NCI-H446 (cell line): ENCODE data around the gene CDK19.
"Not testable (repeated sequence)": the region's sequence is repeated elsewhere in the genome, so short reads cannot be mapped to it uniquely, and the experiment has no call there.

Experiments
- DNase-seq, 2 experiments: peaks; one replicate each; lab custom pipeline; 2025; lab: John Stamatoyannopoulos, UW

CDK19 gene

GRCh38 chr6:110622912-110623578 lies 192.2 kb downstream of the CDK19 start:
- no peak for DNase-seq

DNA sequence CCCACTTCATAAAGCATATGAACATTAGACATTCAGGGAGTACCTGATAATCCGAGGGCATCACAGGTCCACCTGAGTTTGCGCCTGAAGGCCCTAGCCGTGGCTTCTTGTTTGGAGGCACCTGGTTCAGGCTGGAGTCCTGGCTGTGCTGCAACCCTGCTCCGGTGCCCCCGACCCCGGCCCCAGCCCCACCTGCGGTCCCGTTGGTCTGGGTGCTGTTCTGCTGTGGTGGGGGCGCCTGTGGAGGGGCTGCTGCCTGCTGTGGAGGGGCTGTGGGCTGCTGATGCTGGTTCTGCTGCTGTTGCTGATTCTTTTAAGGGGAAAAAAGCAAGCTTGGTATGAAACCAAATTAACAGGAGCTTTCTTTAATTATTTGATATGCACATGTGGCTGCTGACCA lies 194.2 kb downstream of the CDK19 start:
- no peak for DNase-seq

DNA sequence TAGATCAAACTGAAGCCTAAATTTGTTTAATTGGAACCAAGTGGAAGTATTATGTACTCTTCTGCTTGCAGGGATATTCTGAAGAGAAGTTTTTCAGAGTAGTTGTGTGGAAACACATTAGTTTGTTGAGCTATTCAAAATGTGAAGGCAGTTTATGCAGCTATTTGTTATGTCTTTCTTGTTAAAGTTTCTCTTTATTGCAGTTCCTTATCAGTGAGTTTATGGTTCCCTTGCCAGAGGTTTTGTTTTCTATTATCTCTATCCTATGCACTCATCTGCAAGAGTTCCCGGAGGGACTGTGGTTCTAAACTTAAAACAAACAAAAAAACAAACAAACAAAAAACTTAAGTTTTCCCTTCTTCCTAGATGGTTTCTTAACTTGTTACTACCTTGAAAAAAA lies 195.2 kb downstream of the CDK19 start:
- no peak for DNase-seq

- no peak for DNase-seq
Measured at GRCh38 chr6:110619275-110619908, 195.9 kb downstream of the CDK19 start.

DNA sequence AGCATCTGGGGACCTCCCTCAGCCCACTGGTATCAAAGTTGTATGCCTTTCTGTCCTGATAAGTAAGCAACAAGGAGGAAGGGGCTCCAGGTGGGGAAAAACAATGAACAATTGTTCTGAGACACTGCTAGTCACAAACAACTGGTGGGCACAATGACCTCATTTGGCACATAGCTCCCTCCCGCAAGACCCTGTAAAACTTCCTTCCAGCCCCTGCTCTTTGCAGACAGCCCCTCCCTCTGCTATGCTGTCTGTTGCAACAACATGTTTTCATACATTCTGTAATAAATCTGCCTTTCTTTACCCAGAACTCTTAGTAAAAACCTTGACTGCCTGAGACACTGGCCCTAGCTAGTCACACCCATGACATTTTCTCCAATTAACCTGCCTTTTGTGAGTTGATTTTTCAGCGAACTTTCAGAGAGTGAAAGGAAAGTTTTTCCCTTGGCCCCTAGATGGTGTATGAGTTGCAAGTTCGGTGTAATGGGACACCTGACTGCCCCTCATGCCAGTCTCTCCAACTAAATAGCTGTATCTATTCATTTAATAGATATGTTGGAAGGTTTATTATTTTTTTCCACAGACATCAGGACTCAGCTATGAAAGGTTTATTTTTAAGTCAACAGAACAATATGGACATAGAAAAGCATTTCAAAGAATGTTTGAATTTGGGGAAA lies 196.5 kb downstream of the CDK19 start:
- DNase-seq: no peak

GRCh38 chr6:110617057-110617456 lies 198.2 kb downstream of the CDK19 start:
- DNase-seq: no peak

- no peak for DNase-seq
Measured at GRCh38 chr6:110615722-110616121, 199.5 kb downstream of the CDK19 start.

- DNase-seq: no peak
Measured at GRCh38 chr6:110614586-110614985, 200.7 kb downstream of the CDK19 start.

DNA sequence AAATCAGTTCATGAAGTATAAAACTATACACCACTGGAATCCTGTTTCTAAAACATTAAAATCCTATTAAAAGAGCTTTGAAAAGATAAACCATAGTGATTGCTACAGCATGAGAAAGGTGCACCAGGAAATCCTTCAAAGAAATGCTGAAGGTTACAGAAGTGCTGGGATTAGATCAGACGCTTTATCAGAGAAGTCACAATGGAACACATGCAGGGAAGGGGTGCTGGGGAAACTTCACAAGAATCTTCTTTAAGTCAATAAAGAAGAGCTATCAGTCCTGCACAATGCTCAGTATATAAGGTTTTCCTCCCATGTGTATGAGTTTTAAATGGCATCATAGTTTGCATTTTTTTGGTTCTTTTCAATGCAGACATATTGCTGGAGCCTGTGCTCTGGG lies 201.2 kb downstream of the CDK19 start:
- no peak for DNase-seq

DNA sequence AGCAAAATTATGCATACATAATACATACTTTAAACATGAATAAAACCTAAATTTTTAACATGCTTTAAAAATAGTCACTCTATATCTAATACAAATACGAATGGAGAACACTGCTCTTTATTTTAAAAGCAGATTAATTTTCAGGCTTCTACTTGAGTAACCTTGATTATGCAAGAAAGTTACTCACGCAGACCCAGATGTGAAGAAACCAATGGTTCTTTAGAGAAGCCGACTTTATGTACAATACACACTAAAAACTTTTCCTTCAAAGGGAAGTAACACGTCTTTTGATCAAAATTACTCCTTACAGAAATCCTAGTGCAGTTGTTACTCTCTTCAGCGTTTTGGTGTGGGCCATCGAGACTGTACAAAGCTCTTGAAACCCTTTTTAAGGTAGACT lies 201.9 kb downstream of the CDK19 start:
- no peak for DNase-seq

- no peak for DNase-seq
Measured at GRCh38 chr6:110612298-110612697, 203.0 kb downstream of the CDK19 start.

DNA sequence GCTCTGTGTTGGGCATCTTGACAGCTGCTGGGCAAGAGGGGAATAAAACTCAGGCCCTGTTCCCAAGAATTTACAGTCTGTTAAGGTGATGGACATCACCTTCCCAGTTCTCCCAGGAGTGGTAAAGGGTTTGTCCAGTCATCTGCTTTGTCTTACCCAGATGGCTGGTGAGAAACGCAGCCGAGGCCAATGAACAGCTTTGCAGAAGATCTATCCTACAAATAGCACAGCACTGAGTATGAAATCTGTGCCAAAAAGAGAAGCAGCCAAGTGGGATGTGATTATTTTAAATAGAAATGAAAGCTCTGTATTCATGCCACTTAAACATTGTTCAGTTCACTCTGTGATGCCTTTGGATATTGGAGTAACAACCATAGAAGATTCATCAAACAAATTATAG lies 206.2 kb downstream of the CDK19 start:
- peak in 1 of 2 experiments; percentile 6 for DNase-seq

DNA sequence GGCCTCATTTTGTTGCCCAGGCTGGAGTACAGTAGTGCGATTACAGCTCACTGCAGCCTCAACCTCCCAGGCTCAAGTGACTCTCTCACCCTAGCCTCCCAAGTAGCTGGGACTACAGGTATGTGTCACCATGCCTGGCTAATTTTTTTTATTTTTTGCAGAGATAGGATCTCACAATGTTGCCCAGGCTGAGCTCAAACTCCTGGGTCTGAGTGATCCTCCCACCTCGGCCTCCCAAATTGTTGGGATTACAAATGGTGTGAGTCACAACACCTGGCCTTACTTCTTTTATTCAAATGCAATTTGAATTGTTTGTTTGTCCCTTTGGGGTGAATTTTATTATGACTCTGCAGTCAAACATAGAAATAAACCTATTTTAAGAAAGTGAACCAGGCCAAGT lies 207.1 kb downstream of the CDK19 start:
- DNase-seq: no peak

- DNase-seq: no peak
Measured at GRCh38 chr6:110606151-110606550, 209.1 kb downstream of the CDK19 start.

DNA sequence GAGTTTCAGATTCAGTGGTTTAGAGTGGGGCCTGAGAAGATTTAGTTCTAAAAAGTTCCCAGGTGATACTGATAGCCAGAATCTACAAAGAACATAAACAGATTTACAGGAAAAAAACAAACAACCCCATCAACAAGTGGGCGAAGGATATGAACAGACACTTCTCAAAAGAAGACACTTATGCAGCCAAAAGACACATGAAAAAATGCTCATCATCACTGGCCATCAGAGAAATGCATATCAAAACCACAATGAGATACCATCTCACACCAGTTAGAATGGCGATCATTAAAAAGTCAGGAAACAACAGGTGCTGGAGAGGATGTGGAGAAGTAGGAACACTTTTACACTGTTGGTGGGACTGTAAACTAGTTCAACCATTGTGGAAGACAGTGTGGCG lies 214.6 kb downstream of the CDK19 start:
- not testable (repeated sequence) for DNase-seq

DNA sequence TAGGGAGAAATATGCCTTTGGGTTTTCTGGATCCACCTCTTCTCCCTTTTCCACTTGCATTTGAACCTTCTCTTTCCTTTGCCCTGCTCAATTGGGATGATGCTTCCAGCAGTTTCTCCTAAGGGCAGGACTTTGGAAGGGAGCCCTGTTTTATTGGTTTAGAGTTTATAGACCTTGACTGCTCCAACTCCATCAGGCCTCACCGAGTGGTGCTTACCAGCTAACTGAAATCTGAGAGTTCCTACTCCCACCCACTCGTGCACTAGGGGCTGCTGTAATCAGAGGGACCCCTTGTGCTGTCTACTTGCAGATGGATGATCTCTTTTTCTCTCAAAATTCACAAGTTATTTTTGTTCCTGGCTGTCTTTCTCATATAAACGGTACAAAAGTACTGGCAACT lies 217.5 kb downstream of the CDK19 start:
- DNase-seq: no peak

- DNase-seq: no peak
Measured at GRCh38 chr6:110596354-110596753, 218.9 kb downstream of the CDK19 start.

GRCh38 chr6:110595112-110595511 lies 220.2 kb downstream of the CDK19 start:
- DNase-seq: no peak

- no peak for DNase-seq
Measured at GRCh38 chr6:110593637-110594036, 221.6 kb downstream of the CDK19 start.

- DNase-seq: no peak
Measured at GRCh38 chr6:110592765-110593164, 222.5 kb downstream of the CDK19 start.

- DNase-seq: no peak
Measured at GRCh38 chr6:110590821-110591351, 224.4 kb downstream of the CDK19 start.

DNA sequence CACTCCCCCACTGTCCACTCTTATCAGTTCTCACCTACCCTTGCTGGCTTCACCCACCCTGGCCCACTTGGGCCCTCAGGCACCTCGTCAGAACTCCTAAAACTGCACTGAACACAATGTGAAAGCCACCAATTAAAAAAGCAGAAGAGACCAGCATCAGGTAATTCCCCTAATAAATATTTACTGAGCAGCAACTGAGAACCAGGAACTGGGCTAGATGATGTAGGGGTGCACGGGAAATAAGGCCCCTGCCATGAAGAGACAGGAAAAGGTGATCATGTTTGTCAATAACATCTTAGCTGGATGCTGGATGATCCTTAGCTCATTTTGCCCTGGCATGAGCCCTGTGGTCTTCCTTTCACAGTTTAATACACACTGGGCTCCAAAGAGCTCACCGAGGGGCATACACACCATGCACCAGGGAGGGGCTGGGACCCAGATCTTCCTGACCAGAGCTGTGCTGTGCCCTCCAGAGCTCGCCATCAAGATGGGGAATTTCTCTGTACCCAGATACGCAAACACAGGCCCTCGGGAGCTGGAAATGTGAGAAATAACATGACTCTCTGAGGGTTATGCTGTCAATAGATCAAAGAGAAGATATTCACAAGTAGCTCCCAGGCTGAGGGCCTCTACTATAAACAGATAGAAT lies 225.3 kb downstream of the CDK19 start:
- no peak for DNase-seq

DNA sequence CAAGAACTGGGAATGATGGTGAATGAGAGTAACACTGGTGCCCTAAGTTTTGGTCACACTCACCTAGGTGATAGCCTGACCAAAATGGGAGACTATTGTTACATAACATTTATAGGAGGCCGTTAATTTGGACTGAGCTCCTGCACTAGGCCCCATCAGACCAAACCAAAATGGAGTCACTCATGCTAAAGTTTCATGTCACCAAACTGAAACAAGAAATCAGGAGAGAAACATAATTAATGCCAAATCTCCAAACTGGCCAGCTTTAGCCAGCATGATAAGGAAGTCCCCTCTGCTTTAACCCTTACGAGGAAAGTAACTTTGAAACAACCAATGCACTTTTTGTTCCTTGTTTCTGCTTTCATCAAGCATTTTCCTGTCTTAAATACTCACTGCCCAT lies 227.9 kb downstream of the CDK19 start:
- no peak for DNase-seq
